HG03095 (cell line): ENCODE measurements around the gene ACBD6.

Experiments used
- ATAC-seq: cut with Tn5 transposase; IDR thresholded peaks from one replicate; pipeline ENCODE4 v1.9.1; 2021; ENCODE audit warnings: moderate library complexity; ENCODE audit not compliant: unreplicated experiment

Gene ACBD6

GRCh38 chr1:180309338-180309737 is 193.0 kb downstream of the ACBD6 start:
- ATAC-seq, result no peak

- no peak for ATAC-seq
These were observed 201.1 kb downstream of the ACBD6 start for GRCh38 chr1:180301135-180301742.

DNA sequence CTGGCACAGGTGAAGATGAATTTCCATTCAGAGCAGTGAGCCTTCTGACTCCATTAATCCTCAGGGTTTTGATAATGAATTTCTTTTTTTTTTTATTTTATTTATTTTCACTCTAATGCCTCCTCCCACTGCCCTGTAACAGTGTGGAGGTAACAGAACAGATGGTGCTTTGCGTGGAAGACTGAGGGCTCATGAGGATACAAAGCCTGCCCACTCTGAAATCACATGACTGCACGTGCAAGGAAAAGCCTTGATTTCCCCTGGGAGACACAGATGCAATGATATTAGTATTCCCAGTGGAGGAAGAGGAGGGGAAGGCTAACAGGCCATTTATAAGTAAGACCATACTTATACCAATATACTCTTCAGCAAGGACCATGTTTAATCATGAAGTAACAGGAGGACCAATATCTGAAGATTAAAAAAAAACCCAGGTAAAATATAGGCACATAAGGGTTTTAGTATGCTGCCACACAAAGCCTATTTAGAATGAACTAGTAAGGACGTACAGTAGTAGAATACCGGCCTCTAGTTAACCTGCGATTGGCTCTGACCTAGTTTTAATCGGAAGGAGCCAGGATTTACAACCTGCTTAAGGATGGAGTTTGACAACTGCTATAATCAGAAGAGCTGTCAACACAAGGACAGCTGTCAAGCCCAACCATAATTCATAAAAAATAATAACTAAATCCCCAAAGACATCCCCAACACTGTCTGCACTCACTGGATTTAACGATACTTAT is 202.7 kb downstream of the ACBD6 start:
- no peak for ATAC-seq

- ATAC-seq, result no peak
These were observed 206.4 kb downstream of the ACBD6 start for GRCh38 chr1:180295999-180296398.

GRCh38 chr1:180294711-180295110 is 207.7 kb downstream of the ACBD6 start:
- ATAC-seq, result no peak

- no peak for ATAC-seq
These were observed 211.4 kb downstream of the ACBD6 start for GRCh38 chr1:180291004-180291403.

- no peak for ATAC-seq
These were observed 211.9 kb downstream of the ACBD6 start for GRCh38 chr1:180290265-180291001.

DNA sequence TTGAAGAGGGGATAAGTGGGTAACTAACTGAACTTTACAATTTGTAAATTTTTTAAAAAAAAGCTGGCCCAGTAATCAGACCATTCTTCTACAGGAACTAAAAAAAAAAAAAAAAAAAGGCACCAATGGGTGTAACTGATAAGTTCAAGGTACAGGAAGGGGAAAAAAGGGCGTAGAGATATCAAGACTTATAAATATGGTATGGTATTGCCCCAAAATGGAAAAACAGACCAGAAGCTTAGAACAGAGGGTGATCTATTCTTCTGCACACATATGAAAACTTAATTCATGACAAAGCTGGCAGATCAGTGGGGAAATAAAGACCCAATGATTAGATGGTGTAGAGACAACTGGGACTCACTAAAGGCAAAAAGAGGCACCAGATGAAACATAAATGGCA is 213.4 kb downstream of the ACBD6 start:
- no peak for ATAC-seq

GRCh38 chr1:180287988-180288705 is 214.2 kb downstream of the ACBD6 start:
- no peak for ATAC-seq

GRCh38 chr1:180286417-180286816 is 216.0 kb downstream of the ACBD6 start:
- ATAC-seq, result no peak

DNA sequence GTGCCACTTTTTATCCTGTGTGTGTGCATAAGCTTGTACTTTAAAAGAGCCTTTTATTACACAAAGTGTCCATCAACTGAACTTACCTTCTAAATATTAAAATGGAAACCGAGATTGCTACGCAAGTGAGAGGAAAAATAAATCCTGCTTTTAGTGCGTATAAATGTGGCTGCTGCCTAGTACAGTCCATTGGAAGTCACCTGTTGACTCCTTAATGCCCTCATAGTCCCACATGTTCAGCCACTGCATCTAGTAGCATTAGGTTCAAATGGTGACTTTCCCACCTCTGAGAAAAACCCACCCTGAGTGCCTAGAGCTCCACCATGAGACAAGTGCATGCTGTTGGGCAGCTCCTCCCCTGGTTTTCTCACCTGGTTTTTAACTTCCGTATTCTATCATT is 219.3 kb downstream of the ACBD6 start:
- no peak for ATAC-seq

- no peak for ATAC-seq
These were observed 219.9 kb downstream of the ACBD6 start for GRCh38 chr1:180282401-180283044.

DNA sequence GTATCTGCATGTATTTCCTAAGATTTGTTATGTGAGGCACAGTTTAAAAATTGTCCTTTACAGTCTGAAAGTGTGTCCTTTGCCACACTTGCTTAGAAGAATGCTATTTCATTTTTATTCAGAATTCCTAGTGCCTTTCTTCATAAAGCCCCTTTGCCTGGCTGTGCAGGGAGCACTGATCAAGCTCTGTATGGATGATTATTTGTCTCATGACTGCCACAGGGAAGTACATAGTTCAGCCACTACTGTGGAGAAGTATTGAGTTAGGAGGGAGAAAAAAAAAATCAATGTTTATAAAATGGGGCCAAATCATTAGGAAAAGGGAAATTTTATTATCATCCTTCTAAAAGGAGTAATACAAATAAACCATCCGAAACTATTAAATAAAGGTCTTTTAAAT is 220.9 kb downstream of the ACBD6 start:
- ATAC-seq, result no peak

GRCh38 chr1:180280617-180281016 is 221.8 kb downstream of the ACBD6 start:
- ATAC-seq, result no peak

DNA sequence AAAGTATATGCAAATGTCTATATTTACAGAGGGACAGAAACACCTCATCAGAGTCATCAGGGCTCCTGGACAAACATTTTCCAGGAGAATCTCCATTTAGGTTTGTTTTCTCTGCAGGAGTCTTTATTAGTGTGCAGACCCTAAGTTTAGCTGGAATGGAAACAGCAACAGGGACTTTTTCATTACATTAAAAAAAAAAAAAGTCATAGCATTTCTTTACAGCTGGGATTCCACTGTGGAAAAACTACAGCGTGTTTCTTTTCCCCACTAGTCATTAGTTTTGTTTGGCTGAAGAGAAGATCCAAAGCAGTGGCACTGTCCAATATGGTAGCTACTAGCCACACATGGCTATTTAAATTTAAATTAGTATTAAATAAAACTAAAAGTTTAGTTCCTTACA is 222.7 kb downstream of the ACBD6 start:
- ATAC-seq, result no peak

- no peak for ATAC-seq
These were observed 223.6 kb downstream of the ACBD6 start for GRCh38 chr1:180278596-180279395.

DNA sequence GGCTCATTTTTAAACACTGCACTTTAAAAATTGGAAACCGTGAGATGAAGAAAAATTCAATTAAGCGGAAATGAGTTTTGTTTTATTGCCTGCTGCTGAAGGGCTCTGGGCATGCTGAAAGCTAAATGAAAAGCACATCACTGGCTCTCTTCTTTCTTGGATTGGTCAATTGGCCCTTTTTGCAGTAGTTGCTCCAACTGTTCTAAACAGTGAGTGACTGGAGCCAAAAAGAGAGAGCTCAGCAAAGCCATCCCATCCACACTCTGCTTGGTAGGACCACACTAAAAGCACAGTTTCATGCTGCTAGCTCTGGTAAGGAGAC is 224.2 kb downstream of the ACBD6 start:
- ATAC-seq, result no peak

DNA sequence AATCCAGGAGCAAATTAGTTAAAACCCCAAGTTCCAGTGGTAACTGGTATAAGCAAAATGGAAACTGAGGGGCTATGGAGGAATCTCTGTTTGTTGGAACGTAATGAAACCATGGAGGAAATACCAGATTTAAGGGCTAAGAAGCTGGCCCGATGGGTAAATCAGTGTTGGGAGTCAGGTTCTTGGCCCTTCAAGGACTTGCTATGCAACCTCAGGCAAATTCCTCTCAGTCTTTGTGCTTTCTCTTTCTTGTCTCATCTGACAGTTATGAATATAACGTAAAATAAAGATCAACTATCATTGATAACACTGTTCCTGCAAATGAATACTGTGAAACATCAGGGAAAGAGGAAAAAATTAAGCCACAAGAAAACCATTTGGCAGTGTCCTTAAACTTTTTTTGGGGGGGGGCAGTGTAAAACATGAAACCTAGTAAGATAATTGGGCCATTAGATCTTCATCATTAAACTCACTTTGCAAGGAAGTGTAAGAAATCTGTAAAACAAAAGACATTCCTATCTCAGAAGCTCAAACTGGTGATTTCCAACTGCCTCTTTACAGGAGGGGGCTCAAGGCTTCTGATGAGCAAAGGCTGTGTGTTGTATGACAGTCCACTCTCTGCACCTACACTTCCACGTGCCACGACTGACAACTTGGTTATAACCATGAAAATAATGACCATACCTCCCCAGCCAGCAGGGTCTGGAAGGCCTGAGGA is 224.7 kb downstream of the ACBD6 start:
- no peak for ATAC-seq

DNA sequence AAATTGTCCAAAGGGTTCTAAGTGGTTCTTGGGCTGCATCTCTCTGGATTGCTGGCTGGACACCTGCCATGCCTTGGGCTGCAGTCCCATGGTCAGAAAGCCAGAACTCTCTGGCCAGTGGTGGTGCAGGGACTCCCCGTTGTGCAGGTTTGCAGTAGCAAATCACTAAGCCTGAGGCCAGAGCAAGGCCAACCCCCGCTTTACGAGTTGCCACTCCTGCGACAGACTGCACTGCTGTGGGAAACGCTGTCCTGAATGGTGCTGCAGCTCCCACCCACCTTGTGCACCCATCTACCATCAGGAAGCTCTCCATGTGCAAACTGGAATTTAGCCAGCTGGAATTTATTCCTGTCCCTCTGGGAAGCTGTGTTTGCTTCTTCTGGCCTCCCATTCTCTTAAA is 226.7 kb downstream of the ACBD6 start:
- no peak for ATAC-seq

- ATAC-seq, result no peak
These were observed 228.2 kb downstream of the ACBD6 start for GRCh38 chr1:180274221-180274620.
